ENCODE results near the gene PNPLA2.

The PNPLA2 gene

DNA sequence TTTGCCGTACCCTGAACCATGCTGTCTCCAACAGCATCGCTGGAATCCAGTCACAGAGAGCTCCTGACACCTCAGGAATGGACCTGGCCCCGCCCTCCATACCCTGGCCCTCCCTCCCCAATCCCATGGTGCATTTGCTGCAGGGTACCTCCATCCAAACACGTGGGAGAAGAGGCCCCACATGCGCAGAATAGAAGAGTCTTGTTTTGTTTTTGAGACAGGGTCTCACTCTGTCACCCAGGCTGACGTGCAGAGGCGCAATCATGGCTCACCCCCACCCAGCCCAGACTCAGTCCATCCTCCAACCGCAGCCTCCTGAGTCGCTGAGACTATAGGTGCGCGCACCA lies 2.3 kb upstream of the PNPLA2 start:
- no peak for DNase-seq (ENCODE audit: low read depth)

DNA sequence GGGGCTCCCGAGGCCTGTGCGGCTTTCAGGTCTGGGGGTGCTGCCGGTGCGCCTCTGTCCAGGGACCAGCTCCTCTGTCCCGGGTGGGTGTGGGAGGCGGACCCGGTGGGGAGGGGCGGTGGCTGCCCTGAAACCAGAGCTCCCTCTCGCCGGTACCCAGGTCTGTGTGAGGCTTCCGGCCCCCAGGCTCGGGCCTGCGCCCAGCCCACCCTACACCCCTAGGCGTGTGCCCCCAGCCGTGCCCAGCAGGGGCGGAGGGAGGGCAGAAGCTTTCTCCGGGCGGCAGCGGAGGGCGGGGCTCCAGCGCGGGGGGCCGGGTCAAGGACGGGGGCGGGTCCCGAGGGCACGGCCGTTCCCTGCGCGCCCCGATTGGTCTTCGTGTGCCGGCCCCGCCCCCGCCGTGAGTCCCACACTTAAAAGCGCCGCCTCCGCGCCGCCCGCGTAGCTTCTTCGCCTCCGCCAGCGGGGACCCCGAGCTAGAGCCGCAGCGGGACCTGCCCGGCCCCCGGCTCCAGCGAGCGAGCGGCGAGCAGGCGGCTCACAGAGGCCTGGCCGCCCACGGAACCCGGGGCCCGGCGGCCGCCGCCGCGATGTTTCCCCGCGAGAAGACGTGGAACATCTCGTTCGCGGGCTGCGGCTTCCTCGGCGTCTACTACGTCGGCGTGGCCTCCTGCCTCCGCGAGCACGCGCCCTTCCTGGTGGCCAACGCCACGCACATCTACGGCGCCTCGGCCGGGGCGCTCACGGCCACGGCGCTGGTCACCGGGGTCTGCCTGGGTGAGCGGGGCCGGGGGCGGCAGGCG lies 616 bp downstream of the PNPLA2 start:
- DNase-seq (ENCODE audit: low read depth), result no peak

- DNase-seq (ENCODE audit: low read depth), result no peak
These were observed 1.4 kb downstream of the PNPLA2 start for GRCh38 chr11:819943-820649.

DNA sequence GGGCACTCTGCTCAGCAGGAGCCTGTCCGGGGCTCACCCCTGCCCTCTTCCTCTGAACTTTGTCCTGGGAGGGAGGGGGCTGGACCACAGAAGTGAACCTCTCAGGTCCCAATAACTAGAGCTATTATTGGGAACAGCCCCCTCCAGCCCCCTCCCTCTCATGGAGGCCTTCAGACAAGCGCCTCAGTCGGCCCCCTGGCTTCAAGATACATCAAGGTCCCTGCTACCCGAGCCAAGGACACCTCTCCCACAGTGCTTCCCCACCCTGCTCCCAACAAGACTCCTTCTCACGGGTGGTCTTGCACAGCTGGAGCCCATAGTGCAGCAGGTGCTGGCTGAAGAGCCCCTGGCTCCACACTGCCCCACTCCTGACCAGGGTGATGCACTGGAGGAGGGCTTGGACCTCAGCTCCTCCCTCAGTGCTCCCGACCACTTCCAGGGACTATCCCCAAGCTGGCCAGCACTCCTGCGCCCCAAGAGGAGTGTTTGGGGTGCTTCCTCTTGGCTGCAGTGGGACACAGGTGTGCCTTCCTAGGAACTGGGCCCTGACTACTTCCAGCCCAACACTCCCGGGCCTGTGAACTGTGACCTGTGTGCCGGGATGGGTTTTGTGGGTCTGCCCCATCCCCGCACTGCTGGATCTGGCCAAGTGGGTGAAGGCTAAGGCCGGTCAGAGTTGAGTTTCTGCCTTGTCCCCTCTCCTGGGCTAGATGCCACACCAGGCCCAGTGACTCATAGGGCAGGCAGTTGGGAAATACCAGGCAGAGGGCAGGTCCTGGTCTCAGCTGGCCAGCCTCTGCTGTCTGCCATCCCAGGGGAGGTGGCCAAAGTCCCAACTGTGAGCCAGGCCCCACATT lies 2.2 kb downstream of the PNPLA2 start:
- no peak for DNase-seq (ENCODE audit: low read depth)

- no peak for DNase-seq (ENCODE audit: low read depth)
These were observed 3.0 kb downstream of the PNPLA2 start for GRCh38 chr11:821512-822371.

- DNase-seq (ENCODE audit: low read depth), result no peak
These were observed 5.0 kb downstream of the PNPLA2 start for GRCh38 chr11:823441-824291.

GRCh38 chr11:824292-824880 lies 5.7 kb downstream of the PNPLA2 start:
- no peak for DNase-seq (ENCODE audit: low read depth)

GRCh38 chr11:824942-825341 lies 6.2 kb downstream of the PNPLA2 start:
- DNase-seq (ENCODE audit: low read depth), result no peak

- DNase-seq (ENCODE audit: low read depth), result no peak
These were observed 6.9 kb downstream of the PNPLA2 start for GRCh38 chr11:825366-826226.

DNA sequence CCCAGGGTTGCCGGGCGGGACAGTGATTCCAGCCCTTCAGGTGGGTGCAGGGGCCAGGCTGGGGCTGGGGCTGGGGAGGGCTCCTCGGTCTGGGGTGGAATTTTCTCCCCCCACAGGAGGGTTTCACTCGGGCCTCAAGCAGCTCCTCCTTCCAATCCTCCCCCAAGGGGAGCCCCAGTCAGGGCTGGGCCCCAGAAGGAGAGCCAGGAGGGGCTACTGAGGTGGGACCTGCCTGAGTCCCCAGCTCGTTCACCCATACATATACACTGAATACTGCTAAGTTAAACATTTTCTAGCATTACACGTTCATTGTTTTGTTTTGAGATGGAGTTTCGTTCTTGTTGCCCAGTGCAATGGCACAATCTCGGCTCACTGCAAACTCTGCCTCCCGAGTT lies 7.5 kb downstream of the PNPLA2 start:
- no peak for DNase-seq (ENCODE audit: low read depth)

- DNase-seq (ENCODE audit: low read depth), result no peak
These were observed 8.1 kb downstream of the PNPLA2 start for GRCh38 chr11:826836-827145.

- no peak for DNase-seq (ENCODE audit: low read depth)
These were observed 8.6 kb downstream of the PNPLA2 start for GRCh38 chr11:827146-827896.

DNA sequence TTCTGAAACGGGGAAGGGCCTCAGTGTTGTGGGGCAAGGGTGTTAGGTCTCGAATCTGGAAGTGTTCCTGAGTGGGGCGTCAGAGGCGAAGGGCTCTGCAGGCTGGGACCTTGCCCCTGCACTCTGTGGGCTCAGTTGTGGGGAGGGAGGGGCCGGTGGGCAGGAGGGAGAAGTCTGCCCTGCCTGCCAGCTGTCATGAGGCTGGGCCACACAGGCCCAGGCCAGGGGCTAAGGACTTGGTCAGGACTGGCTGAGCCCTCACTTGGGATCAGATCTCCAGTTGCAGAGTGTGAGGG lies 9.1 kb downstream of the PNPLA2 start, which contains the start of gene CRACR2B:
Gene CRACR2B (plus strand): TSS at position 23 of the 296 bp plus-strand sequence. CDS start 689 bp downstream, outside the sequence.
- DNase-seq (ENCODE audit: low read depth), result no peak

DNA sequence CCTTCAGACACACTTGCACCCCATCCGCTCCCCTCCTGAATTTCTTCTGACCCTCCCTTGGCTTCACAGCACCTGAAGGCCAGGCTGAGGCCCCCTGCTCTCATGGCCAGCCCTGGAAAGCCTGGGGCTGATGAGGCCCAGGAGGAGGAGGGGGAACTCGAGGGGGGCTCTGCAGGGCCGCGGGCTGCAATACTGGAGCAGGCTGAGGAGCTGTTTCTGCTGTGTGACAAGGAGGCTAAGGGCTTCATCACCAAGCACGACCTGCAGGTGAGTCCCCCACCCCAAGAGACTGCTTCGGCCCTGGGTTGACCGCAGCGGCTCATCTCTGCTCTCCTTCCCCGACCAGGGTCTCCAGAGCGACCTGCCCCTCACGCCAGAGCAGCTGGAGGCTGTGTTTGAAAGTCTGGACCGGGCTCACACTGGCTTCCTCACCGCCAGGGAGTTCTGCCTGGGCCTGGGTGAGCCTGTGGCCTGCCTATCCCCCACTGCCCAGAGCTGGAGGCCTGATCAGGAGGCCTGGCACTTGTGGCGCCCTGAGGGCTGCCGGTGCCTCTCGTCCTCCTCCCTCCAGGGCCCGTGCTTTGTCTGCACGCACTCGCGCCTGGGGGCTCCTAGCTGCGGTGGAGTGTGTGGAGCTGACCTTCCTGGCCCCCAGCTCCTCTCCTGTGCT lies 9.9 kb downstream of the PNPLA2 start:
- DNase-seq (ENCODE audit: low read depth), result no peak

GRCh38 chr11:829176-829846 lies 10.6 kb downstream of the PNPLA2 start:
- no peak for DNase-seq (ENCODE audit: low read depth)

- DNase-seq (ENCODE audit: low read depth), result no peak
These were observed 11.2 kb downstream of the PNPLA2 start for GRCh38 chr11:829847-830294.

GRCh38 chr11:830295-831117 lies 11.8 kb downstream of the PNPLA2 start:
- no peak for DNase-seq (ENCODE audit: low read depth)

Data from HS-5 (cell line).